Muscle of arm (tissue), 12 donors: ENCODE data around the gene TRAPPC14. TPM values are rescaled to one million over a fixed set of nuclear protein-coding genes. Genes with fewer than 3 reads are reported as not detected.

Experiments
- DNase-seq: peaks from one replicate; pipeline ENCODE4 v3.0.0-alpha.2; 2013
- polyA plus RNA-seq, 12 donors: library from polyadenylated mRNA; unstranded; fragments of 120-200 nt; gene quantifications; one replicate each; pipeline ENCODE4 v1.2.1, GENCODE V29; 2013; ENCODE audit not compliant: insufficient read length in 12 of 12

TRAPPC14 gene
- polyA plus RNA-seq, 12 donors, result 7.1 to 20.3 (median 9.6) TPM; not detected in 1

DNA sequence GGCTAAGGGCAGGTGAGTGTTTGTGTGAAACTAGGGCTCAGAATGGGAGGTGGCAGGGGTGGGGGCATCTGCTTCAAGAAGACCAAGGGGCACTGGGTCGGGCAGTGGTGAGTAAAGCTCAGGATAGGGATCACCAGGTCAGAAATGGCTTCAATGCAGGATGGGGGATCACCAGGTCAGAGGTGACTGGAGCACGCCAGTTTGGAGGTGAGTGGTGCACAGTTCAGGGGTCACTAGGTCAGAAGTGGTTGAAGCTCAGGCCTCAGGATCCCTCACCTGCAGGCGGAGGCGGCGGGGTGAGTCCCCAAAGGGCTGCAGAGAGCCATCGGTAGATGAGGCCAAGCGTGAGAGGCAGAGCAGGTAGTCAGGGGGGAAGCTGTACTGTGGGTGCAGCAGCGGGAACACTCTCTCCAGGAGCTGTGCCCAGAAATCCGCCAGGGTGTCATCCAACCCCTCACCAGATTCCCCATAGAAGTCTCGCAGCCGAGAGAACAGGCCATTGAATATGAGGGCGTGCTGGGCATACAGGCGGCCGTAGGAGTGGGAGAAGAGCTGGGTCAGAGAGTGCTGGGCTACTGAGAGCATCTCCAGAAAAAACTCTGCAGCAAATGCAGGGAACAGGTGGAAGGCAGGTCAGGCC, 16.9 kb upstream of the TRAPPC14 start:
- DNase-seq, result no peak

GRCh38 chr7:100174582-100174981, 16.1 kb upstream of the TRAPPC14 start:
- no peak for DNase-seq

DNA sequence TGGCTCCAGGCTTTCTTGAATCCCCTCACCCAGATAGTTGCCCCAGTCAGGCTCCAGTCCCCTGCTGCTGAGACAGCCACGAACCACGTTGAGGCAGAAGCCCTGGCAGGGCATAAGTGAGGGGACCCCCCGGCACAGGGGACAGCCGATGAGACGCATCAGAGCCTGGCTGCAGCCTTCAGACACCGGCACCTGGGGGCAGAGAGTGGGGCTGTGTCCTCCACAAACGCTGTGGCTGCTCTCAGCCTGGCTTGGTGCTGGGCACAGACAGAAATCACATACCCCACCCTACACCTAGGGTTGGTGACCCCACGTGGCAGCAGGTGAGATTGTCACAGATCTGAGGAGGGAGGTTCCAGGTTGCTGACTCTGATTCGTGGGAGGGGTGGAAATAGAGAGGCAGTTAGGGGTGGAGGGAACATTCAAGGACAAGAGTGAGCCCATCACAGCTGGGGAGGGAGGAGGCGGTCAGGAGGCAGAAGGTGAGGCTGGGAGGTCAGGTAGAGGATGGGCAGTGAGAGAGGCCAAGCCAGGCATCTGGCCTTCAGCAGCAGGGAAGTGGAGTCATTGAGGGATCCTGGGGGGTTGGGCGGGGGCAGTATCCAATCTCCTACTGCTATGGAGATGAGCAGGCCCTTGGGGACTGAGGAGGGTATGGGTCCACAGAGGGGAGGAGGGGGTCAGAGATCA, 15.4 kb upstream of the TRAPPC14 start:
- DNase-seq, result no peak

DNA sequence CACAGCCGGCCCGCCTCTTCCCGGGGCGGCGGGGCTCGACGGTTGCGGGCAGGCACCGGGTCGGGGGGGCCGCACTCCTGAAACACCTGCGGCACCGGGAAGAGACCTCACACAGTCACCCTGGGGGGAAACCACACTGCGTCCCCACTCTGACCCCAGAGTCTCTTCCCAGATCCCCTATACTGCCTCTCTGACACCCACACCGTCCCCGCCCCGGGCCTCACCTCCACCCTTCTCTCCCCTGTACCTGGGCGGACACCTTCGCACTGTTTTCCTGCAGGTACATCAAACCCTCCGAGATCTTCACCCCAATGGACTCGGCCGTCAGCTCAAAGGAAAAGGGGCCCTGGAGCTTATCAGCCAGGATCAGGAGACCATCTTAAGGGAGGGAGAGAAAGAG, 13.3 kb upstream of the TRAPPC14 start:
- no peak for DNase-seq

DNA sequence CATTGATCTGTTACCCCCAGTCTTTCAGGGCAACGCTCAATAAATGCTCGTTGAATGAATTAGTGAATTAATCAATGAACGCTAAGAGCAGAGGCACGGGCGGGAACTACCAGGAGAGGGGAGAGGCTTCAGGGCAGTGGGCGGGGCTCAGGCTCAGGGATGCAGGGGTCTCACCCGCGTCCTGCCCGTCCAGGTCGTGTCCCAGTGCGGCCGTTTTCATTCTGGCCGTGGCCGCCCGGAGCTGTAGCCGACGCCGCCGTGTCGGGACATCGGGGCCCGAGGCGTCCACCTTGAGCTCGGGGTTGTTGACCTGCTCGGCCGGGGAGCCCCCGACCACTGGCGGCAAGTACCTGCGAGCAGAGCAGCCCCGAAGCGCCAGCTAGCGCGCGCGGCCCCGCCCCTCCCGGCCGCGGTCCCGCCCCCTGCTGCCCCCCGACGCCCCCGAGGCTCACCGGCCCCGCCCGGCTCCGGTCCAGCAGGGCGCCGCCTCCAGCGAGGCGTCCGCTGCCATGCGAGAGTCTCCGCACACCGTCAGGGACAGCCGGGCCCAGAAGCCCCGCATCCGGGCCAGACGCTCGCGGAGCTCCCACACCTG, 12.7 kb upstream of the TRAPPC14 start:
- no peak for DNase-seq

- no peak for DNase-seq
These were observed 11.8 kb upstream of the TRAPPC14 start for GRCh38 chr7:100170101-100170897.

GRCh38 chr7:100169147-100169850, 10.8 kb upstream of the TRAPPC14 start:
- DNase-seq, result no peak

DNA sequence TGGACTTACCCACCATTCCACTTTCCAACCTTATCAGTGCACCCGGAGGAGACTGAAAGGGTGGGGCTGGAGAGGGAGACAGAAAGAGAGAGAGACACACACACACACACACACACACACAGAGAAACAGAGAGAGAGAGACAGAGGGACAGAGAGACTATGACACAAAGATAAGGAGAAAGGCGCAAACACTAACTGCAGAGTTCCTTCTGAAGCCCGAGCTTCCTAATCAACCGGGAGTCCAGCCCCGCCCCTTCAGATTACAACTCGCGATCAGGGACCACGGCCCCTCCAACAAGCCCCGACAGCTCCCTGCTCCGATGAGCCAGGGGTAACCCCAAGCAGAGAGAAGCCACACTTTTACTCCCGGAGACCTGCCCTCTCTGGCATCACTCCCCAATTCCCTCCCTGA, 9.4 kb upstream of the TRAPPC14 start:
- DNase-seq, result peak; percentile 48

- no peak for DNase-seq
These were observed 8.7 kb upstream of the TRAPPC14 start for GRCh38 chr7:100166970-100167911.

DNA sequence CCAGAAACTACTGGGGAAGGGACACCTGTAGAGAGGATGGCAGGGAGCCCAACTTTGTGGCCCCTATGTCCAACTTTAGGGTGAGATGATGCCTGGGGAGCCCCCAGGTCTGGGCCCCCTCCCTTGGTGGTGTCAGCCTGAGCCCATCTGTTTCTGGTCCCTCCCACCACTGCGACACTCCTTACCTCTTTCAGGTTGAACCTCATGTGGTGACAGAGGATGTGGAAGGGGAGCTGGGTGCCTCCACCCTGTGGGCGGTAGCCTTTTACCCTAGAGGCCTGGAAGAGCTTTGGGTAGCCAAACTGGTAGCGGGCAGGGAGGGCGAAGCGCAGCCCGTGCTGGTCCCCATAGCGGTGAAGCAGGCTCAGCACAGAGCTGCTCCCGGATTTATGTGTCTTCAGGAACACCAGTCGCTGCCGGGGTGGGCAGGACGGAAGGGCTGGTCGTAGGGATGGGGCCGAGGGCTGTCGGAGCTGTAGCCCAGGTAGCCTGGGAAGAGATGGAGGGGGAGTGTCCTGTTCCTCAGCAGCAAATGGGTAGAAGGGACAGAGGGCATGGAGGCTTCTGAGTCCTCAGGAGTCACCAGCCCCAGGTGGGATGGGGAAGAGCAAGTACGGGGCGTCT, 7.9 kb upstream of the TRAPPC14 start:
- DNase-seq, result no peak

- no peak for DNase-seq
These were observed 5.3 kb upstream of the TRAPPC14 start for GRCh38 chr7:100163871-100164270.

DNA sequence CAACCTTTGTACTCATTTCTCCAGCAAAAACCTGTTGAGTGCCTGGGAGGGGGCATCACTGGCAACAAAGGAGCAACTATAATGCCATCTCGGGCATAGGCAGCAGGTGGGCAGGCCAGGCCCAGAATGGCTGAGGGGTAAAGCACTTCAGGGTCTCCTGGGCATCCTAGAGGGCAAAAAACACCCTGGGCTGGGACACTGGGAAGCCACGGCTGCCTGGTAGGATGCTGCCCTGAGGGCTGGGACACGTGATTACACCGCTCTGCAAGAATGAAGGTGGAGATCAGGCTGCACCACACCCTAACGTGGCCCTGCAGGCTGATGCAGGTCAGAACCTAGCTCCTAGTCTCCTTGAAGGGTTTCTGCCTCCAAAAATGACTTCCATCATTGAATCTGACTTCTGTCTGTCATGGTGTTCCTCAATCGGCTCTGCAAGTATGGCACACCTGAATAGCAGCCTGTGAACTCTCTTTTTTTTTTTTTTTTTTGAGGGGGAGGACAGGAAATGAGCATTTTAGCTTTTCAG, 4.5 kb upstream of the TRAPPC14 start:
- DNase-seq, result no peak

GRCh38 chr7:100160067-100160466, 1.5 kb upstream of the TRAPPC14 start:
- DNase-seq, result no peak

DNA sequence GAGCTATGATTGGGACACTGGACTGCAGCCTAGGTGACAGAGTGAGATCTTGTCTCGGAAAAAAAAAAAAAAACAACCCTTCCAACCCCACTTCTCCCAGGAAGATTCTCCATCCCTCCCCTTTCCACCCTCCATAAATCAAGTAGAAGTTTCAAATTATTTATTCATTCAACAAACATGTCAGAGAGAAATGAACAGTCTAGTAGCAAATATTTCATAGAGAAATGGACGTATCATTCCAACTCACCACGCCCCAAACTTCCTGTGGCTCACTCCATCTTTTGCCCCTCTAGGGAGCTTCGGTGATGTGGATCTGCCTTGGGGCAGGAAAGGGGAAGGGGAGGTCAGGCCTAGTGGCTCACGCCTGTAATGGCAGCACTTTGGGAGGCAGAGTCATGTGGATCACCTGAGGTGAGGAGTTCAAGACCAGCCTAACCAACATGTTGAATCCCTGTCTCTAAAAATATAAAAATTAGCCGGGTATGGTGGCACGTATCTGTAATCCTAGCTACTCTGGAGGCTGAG, 638 bp upstream of the TRAPPC14 start:
- no peak for DNase-seq

- no peak for DNase-seq
These were observed 942 bp downstream of the TRAPPC14 start for GRCh38 chr7:100157334-100158228.

GRCh38 chr7:100157069-100157333, 1.5 kb downstream of the TRAPPC14 start:
- DNase-seq, result no peak

GRCh38 chr7:100156331-100157068, 2.0 kb downstream of the TRAPPC14 start:
- no peak for DNase-seq
